NOMO-1 treated with dmso at 0.1 percent for 144 hours (cell line): ENCODE results near the gene SLC44A1.

Experiments
- DNase-seq: peaks from one replicate; lab custom pipeline; 2025; ENCODE audit not compliant: unreplicated experiment; lab: John Stamatoyannopoulos, UW

The SLC44A1 gene

DNA sequence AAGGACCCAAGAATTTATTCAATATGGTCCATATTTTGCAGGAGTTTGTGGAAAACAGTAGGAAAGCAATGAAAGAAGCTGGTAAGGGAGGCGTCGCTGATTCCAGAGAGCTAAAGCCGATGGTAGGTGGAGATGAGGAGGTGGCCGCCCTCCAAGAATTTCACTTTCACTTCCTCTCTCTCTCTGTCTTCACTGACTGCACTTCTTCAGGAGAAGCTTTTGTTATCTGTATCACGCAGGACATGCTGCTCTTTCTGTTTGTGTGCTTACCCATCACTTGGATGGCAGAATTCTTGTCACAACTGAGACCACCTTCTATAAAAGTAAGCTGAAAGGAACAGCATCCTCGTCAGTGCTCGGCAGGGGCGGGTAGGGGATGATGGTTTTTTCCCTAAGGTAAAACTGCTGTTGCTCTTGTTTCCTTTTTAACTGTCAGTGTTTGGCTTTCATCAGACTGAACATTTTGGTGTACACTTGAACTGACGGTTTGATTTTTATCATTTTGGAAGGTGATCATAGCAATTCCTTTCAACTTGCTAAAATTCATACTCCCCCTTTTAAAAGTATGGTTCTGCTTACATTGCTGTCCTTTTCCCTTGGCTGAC, 141.0 kb downstream of the SLC44A1 start:
- peak; percentile 77 for DNase-seq

DNA sequence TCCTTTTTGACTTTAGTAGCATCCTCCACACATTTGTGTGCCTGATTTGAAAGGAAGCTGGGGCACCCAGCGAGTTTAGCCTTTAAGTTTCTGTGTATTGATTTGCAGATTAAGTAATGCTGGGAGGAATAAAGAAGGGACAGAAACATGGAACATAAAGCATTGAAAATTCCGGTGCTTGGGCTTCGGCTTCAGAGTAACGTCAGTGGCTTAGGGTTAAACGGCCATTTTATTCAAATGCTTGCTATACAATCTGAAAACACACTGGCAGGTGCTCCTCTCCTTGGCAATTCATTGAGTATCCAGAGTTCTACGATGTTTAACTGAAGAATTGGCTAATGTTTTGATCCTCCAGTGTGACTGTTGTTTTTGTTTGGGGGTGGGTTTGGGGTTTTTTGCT, 145.3 kb downstream of the SLC44A1 start:
- no peak for DNase-seq

DNA sequence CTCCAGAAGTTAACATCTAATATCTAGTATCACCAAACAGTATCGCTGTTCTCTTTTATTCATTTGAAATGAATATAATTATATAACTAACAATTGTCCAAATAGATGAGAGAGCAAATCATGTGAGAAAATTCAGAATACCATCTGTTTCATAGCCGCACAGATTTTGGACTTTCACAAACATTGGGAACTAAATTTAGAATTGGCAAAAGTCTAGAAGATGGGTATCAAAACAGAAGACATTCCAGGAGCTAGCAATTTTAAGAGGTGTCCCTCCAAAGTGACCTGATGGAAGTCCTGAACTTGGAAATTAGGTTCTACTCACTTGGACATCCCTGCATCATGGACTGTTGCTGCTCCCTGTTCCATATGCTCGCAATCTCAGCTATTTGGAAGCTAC, 146.4 kb downstream of the SLC44A1 start:
- DNase-seq: no peak

DNA sequence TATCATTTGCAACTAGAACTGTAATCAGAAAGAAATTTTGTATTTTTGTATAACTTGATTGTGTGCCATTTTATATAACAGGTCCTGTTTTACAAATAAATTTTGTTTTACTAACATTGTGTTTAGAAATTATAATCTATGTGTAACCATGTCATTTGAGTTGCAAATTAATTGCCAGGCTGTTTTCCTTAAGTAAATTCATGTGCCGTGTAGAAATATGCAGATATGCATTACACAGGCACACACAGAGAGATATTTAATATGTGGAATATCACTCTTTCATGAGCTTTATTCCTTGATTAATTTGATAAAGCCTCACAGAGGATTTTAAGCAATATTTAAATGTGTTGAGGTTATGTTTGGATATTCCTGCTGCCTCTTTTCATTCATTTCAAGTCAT, 146.8 kb downstream of the SLC44A1 start:
- no peak for DNase-seq

DNA sequence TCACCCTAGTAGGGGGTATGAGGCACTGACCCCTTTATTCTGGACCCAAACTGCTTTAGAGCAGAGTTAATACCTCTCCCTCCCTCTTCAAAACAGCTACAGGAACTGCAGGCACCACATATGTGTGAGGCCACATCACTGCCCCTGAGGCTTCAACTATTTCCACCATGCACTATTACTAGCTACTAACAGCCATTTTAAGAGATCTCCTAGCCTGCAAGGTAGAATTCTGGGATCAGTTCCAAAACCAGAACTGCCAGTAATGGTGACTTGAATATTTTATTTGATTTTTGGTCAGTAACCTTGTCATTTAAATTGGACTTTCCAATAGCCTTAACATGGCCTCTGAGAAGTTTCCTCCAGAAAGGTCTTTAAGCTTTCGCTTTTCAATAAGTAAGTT, 148.1 kb downstream of the SLC44A1 start:
- no peak for DNase-seq

DNA sequence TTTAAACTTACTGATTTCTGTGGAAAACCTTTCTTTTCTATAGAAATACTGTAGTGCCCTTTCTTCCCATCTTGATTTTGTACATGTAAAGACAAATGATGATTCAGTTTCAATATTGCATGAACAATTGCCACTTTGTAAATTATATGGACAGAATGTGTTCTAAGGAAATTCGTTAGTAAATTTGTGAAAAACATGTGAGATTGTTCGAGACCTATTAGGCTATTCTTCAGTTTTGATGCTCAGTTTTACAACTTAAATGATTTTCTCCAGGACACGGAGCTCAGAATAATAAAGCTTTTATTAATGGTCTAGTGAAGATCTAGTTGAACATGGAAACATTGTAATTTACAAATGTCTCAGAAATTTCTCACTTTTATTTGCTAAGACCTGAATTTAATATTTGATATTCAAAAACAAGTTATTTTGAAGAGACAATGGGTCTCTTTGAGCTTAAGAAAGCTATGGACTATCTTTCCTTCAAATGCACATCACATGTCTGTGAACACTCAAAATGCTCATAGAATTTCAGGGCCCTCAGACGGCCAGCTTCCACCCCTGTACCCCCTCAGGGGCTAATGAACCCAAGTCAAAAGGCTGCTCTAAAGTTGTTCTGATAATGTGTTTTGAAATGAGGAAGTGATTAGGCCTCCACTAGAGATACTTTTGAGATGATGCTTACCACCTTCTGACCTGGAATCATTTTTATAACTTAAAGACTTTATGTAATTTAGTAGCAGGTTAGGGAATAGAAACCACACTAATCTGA, 149.3 kb downstream of the SLC44A1 start:
- no peak for DNase-seq

DNA sequence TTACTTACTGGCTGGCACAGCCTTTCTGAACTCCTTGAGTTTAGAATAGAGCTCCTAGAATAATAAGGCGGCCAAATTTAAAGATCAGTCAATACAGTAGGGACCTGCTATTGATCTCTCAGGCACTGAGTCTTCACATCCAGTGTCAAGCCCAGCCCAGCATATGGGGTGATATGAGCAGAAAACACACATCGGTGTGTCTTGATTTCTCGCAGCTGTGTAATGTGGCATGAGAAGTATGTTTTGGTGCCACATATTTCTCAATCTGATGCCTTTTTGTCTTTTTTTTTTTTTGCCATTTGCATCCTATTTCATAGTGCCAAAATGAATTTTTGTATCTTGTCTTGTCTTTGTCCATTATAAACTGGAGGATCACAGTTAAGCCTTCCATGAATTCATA, 152.0 kb downstream of the SLC44A1 start:
- DNase-seq: no peak

DNA sequence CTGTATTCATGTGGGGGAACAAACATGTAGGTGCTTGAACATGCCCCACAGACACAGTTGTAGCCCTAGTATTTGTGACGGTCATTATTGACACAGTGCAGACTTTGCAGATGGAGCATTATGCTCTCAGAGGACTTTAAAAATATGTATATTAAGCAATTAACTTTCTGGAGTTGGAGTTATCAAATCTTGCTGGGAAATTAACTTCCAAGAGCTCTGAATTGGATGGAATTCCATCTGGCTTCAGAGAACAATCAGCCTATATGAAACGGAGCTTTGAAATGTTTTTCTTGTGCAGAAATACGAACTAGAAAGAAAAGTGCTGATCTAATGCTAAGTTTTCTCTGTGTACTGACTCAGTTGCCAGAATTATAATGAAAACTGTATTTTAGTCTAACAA, 152.4 kb downstream of the SLC44A1 start:
- no peak for DNase-seq

DNA sequence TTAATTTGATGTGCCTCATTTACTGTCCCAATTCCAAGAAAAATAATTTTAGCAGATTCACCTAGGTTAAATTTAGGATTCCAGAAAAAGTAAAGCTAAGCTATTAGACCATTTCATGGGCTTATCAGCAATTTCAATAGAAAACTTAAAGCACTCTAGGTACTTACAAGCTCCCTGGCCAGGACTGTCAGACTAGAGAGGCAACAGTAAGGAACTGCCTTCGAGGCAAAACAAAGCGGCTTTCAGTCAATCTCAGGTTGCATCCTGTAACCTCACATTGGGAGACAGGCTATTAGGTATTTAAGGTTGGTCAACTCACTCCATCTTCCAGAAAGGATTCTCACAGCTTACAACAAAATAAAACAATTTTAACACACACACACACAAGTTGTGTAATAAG, 154.7 kb downstream of the SLC44A1 start:
- DNase-seq: no peak

DNA sequence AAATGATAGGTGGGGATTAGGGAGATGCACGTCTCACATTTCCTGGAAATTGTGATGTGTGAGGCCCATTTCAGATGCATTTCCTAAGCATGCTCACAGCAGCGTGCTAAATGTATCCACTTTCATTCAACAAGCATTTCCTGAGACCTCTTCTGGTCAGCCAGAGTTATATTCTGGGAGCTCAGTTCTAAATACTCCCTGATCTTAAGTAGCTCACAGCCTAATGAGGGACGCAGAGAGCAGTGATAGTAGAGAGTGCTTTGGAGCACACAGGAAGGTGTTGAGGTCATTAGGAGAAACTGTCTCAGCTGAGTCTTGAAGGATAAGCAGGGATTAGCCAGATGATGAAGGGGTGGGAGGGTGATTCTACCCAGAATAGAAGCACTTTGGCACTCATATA, 157.2 kb downstream of the SLC44A1 start:
- no peak for DNase-seq

DNA sequence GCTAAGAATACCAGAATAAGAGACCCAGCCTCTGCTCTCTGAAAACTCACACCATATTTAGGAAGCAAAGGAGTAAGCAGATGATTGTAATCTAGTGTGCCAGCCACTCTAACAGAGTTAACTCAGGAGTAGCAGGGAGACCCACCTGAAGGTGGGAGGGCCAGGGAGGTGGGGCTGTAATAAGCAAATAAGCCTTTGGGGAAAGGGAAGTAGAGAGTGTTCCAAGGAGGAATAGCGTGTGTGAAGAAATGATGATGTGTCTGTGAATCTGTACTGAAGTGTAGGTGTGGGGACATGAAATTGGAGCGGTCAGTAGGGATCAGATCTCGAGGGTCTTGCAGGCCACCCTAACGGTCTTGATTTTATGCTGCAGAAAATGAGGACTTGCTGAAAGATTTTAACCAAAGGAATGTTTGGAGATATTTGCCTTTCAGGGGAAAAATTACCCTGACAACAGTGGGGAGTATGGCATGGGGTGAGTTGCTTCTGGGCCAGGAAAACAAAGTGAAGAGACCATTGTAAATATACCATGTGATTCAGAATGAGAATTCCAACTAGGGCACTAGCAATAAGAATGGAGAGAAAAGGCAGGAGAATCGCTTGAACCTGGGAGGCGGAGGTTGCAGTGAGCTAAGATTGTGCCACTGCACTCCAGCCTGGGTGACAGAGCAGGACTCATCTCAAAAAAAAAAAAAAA, 159.2 kb downstream of the SLC44A1 start:
- no peak for DNase-seq

DNA sequence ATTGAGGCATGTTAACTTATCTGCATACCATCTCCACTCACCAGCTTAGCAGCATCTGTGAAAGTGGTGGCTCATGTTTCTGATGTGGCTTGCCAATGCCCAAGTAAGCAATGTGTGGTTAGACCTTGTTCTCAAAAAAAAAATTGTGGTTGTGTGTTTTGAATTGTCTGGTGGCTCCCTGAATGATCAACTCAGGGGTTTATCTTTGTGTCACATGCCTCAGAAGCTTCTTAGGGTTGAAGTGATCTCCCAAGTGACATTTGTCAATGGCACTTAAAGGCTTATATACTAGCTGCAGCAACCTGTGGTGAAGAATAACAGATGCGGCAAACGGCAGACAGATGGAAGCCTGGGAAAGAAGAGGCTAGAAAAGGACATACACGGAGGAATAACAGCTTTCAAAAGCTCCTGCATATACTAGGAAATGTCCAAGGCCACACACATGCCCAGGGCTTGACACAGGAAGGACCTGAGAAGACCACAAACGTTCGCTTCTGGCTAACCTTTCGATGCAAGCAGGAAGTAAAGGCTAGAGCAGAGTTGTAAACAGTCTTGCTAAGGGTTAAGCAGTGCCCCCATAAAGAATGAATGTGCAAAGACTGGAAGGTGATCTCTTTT, 161.2 kb downstream of the SLC44A1 start:
- DNase-seq: peak; percentile 15

DNA sequence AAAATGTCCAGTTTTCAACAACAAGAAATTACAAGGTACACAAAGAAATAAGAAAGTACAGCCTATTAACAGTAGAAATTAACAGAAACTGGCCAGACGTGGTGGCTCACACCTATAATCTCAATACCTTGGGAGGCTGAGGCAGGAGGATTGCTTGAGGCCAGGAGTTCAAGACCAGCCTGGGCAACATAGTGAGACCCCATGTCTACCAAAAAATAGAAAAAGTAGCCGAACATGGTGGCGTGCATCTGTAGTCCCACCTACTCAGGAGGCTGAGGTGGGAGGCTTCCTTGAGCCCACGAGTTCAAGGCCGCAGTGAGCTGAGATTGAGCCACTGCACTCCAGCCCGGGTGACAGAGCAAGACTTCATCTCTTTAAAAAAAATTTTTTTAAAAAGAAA, 161.9 kb downstream of the SLC44A1 start:
- no peak for DNase-seq

DNA sequence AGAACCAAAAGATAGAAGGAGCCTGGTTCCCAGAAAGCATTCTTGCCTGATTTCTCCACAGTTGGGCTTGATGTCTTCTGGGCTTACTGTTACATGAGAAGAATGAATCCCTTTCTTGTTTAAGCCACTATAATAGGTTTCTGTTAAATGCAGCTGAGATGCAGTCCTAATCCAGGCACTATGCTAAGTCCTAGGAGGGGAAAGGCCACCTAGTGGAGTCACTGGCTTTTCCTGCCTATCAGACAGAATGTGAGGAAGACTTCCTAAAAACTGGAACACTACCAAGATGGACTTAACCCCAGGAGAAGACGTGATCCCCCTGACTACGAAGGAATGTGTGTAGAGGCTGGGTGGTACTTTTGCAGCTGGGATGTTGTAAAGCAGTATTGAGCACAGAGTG, 169.1 kb downstream of the SLC44A1 start:
- DNase-seq: no peak

DNA sequence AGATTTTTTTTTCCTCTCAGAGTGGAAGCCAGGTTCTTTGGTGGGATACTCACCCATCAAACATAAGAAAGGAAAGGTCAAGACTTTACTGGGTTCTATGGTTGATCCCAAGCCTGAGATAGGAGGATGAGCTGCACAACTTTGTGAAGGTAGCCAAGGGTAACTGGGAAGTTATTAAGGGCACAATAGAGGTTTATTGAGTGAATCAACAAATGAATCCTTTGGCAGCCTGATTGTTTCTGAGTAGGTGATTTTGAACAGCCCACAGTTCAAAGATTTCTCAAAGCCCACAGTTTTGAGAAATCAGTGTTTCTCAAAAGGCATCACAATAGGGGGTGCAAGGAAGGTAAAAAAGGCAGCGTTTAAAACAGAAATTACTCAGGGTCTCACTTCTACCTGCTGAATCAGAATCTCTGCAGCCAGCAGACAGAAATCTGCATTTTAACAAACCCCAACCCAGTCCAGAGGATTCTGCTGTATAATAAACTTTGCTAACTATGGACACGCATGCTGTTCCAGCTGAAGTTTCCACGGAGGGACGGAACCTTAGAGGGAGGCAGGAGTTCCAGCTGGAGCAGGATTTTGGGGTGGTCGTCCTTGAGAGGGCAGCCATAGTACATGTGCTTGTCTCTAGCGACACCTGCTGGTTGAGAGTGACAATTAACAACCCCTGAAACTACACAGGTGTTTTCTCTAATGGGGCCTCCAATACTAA, 170.7 kb downstream of the SLC44A1 start:
- no peak for DNase-seq

DNA sequence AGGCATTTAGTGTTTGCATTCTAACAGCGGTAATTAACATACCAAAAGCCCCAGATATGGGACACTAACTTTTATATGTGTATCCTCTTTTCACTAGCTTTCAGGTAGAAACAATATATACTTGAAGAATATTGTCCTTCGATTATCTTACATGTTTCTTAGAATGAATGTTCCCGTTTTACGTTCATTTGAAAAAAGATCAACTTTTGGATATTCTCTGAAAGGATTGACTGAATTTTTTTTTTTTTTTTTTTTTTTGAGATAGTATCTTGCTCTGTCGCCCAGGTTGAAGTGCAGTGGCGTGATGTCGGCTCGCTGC, 171.2 kb downstream of the SLC44A1 start:
- DNase-seq: no peak

DNA sequence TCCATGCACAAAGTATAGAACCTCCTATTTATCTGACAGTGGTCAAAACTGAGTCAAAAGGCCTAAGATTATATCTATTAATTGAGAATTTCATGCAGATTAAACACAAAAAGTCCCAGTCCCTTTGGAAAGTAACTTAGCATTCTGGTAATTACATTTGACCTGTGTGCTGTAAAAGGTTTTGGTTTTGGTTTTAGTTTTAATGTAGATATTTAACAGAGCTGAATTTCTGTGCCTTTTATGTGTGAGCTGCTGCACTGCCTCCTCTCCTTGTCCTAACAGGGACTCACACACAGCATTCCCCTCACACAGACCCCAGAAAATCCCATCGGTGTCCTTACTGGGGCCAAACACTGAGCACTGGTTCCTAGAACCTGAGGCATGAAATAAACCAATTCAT, 172.4 kb downstream of the SLC44A1 start:
- DNase-seq: no peak

DNA sequence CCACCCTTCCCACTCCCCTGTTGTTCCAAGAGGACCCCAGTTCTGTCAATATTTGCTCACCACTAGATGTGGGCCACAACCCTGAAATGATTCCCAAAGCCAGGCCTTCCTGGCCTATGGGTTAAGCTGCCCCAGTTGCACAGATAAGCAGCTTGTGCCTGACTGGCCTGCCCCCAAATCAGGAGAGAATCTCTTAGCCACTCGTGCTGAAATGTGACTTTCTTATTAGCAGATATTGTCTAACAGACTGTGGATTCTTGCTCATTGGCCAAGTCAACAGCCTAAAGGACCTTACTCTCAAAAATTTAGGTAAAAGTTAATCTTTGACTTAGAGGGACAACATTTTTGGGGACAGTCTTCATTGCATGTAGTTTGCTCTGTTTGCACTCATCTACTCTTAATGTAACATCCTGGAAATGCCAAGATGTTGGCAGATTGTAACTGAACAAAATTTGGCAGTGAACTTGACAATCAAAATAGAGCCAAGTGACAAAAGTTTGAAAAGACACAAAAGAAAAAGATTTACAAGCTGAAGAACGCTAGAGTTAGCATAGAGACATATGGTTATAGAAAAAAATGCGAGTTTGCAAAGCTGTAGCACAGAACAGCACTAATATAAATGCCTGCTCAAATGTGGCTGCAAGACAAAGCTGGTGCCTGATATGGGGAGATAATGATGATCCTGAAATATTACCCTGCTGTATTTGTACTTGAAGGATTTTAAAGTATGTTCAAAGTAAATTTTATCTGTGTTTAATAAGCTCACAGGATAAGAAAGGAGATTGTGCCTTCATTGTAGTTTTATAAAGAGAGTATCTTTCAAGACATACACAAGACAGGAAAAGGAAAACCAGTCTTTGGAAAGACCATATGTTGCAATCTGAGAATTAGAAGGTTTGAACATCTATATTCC, 174.4 kb downstream of the SLC44A1 start:
- DNase-seq: no peak

DNA sequence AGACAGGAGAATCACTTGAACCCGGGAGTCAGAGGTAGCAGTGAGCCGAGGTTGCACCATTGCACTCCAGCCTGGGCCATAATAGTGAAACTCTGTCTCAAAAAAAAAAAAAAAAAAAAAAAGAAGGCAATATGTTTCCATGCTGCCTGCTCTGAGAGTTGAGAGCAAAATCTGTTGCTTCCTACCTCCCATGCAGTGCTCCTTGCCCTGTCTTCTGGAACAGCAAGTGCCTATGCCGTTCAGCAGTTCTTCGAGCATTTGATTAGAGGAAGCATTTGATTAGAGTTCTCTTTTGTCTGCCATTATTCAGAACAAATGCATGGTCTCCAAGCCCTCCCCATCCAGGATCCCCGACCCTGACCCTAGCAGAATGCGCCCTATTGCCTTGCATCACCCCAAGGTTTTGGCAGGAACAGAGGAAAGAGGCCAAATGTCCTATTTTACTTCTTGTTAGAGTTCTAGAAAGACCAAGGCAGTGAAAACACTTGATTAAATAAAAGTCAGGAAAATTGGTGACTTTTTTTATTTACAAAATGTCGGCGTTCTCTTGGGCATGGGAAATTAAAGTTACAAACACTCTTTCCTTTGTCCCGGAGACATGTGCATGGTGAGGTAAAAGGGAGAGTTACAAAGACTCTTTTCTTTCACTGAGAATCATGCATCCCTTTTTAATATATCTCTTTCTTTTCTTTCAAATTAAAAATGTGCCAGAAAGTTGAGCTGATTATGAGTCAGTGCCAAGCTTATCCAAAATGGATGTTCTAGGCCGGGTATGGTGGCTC, 175.6 kb downstream of the SLC44A1 start:
- DNase-seq: no peak

DNA sequence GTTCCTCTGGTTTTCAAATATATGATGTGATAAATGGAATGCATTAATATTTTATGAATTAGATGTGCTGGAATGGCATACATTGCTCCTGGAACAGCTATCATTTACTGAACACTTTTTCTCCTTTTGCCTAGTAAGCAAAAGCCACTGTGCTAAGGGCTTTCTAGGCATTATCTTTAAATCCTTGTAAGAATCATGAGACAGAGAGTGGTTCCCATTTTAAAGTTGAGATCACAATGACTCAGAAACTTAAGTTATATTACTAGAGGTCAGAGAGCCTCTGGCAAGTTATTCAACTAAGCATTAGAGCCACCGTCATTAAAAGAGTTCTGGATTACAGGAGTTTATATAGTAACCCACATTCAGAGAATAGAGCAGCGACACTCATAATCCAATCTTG, 176.7 kb downstream of the SLC44A1 start:
- no peak for DNase-seq
